Daoy (cell line): Measurements from ENCODE around the gene DYNLT2B. TPM values are rescaled to one million over a fixed set of nuclear protein-coding genes. Genes with fewer than 3 reads are reported as not detected.
"Not testable (repeated sequence)": the region's sequence is repeated elsewhere in the genome, so short reads cannot be mapped to it uniquely, and the experiment has no call there.

ENCODE experiments used
- DNase-seq: peaks from one replicate; pipeline ENCODE4 v3.0.0-alpha.2; 2015; ENCODE audit warnings: low read depth
- total RNA-seq: library from RNA; depleted of rRNA; stranded (reverse); fragments of >200 nt; shearing (Covaris generic); gene quantifications from 2 replicates; pipeline ENCODE4 v1.2.3, GENCODE V29; 2014

Gene DYNLT2B
- total RNA-seq, 1 experiment from 2014 or later: 14.2 TPM

GRCh38 chr3:196326936-196327335, 8.9 kb upstream of the DYNLT2B start:
- no peak for DNase-seq

GRCh38 chr3:196323691-196324090, 5.7 kb upstream of the DYNLT2B start:
- DNase-seq: no peak

DNA sequence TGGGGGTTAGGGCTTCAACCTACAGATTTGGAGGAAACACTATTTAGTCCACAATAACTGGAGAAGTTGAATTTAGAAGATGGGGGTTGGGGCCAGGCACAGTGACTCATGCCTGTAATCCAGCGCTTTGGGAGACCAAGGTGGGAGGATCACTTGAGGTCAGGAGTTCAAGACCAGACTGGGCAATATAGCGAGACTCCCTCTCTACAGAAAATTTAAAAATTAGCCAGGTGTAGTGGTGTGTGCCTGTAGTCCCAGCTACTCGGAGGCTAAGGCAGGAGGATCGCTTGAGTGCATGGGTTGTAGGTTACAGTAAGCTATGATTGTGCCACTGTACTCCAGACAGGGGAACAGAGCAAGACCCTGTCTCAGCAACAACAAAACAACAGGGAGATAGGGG, 5.0 kb upstream of the DYNLT2B start:
- no peak for DNase-seq

DNA sequence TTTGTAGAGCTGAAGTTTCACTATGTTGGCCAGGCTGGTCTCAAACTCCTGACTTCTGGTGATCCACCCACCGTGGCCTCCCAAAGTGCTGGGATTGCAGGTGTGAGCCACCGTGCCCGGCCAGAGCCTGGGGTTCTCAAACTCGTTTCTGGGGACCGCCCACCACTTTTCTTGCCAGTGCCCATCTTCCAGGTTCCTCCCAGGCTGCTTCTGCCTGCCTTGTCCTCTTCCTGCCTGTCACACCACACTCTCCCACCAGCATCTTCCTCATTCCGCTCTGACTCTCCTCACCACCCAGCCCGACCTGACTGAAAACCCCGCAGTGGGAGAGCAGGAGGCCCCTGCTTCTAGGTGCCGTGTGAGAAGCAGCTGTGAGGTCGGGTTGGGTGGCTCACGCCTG, 3.1 kb upstream of the DYNLT2B start:
- no peak for DNase-seq

DNA sequence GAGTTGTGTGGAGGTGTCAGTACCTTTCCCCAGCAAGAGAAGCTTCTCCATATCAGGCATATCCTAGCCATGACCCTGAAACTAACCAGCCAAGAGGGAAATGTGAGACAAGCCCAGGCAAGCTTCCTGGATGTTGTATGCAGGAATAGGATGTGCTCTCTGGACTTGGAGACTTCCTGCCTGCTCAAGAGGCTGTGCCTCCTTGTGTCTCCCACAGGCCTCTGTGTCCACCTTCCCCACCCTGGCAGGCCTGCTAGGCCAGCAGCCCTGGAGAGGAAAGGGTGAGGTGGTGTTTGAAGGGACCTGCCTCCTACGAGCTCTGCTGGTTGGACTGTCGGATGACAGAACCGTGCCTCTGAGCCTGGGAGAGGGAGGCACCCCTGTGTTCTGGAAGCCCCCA, 2.1 kb upstream of the DYNLT2B start:
- DNase-seq: no peak

DNA sequence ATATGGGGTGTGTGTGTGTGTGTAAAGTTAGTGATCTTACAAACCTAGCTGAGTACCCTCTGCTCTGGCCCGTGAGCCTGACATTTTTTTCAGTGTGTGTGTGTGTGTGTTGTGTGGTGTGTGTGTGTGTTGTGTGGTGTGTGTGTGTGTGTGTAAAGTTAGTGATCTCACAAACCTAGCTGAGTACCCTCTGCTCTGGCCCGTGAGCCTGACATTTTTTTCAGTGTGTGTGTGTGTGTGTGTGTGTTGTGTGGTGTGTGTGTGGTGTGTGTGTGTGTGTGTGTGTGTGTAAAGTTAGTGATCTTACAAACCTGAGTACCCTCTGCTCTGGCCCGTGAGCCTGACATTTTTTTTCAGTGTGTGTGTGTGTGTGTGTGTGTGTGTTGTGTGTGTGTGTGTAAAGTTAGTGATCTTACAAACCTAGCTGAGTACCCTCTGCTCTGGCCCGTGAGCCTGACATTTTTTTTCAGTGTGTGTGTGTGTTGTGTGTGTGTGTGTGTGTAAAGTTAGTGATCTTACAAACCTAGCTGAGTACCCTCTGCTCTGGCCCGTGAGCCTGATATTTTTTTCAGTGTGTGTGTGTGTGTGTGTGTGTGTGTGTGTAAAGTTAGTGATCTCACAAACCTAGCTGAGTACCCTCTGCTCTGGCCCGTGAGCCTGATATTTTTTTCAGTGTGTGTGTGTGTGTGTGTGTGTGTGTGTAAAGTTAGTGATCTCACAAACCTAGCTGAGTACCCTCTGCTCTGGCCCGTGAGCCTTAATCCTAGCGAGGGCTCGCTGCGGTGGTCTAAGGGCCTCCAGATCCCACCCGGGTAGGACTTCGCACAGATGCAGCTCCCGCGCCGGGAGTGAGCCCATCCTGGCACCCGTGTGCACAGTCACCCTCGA, 997 bp downstream of the DYNLT2B start:
- DNase-seq: not testable (repeated sequence)

DNA sequence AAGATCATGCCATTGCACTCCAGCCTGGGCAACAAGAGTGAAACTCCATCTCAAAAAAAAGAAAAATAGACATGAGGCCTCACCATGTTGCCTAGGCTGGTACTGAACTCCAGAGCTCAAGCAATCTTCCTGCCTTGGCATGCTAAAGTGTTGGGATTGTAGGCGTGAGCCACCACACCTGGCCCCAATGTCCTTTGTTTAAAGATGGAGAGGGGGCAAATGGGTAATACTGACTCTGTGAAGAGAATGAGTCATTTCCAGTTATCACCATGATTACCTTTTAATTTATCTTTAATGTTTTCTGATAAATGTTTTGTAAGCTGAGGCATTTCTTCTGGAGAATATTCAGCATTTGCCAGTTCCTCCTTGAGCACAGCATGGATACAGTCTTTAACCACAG, 2.2 kb downstream of the DYNLT2B start:
- DNase-seq: no peak

GRCh38 chr3:196314597-196314996, 3.4 kb downstream of the DYNLT2B start:
- DNase-seq: no peak

DNA sequence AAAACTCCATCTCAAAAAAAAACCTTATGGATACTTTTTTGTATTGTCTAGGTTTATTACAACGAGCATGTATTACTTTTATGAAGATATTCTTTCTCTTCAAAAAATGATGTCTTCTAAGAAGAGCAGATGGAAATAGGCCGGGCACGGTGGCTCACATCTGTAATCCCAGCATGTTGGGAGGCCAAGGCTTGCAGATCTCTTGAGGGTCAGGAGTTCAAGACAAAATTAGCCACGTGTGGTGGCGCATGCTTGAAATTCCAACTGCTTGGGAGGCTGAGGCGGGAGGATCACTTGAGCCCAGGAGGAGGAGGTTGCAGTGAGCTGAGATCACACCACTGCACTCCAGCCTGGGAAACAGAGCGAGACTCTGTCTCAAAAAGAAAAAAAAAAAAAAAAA, 4.0 kb downstream of the DYNLT2B start:
- not testable (repeated sequence) for DNase-seq

DNA sequence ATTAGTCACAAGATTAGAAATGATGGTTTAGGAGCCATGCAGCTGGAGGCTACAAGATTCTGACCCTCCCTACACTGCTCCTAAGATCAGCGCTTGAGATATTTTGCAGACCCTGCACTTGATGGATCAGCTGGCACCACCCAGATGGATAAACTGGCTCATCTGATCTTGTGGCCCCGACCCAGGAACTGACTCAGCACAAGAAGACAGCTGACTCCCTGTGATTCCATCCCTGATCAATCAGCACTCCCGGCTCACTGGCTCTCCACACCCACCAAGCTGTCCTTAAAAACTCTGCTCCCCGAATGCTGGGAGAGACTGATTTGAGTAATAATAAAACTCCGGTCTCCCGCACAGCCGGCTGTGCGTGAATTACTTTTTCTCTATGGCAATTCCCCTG, 15.1 kb downstream of the DYNLT2B start:
- DNase-seq: not testable (repeated sequence)

GRCh38 chr3:196302551-196302950, 15.5 kb downstream of the DYNLT2B start:
- DNase-seq: not testable (repeated sequence)

DNA sequence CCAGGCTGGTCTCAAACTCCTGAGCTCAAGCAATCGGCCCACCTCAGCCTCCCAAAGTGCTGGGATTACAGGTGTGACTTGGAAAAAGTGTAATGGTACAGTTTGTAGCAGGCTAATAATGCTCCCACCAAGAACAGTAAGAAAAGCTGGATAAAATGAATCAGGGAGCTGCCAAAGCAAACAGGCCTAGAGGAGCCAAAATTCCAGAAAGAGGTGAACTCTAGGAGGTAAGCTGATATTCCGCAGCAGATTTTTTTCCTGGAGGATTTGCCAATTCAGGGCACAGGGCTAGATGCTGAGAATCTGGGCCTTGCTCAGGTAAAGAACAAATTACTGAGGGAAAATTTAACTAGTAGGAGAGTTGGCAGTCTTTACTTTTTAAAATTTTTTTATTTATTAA, 19.5 kb downstream of the DYNLT2B start:
- DNase-seq: no peak

GRCh38 chr3:196292286-196292923, 25.6 kb downstream of the DYNLT2B start:
- DNase-seq: no peak

DNA sequence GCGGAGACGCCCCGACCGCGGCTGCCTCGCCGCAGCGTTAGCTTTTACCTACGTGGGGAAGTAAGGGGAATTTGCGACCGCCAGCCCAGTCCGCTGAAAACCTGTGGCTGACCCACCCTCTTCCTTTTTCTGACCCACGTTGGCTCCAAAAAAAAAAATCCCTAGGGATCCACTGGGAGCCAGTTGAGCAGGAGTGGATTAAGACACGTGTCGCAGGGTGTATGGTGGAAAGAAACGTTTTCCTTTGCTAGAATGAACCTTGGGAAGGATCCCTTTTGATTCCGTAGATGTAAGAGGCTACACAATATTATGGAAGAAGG, 29.9 kb downstream of the DYNLT2B start:
- no peak for DNase-seq

- DNase-seq: peak; percentile 96
These were observed 30.4 kb downstream of the DYNLT2B start, which contains the start of gene PCYT1A for GRCh38 chr3:196287440-196288140. TSS of gene PCYT1A (minus strand) at chr3:196287726. CDS start at chr3:196270531, 17,195 bp downstream.

GRCh38 chr3:196287090-196287439, 31.0 kb downstream of the DYNLT2B start:
- no peak for DNase-seq

GRCh38 chr3:196284396-196284795, 33.6 kb downstream of the DYNLT2B start:
- DNase-seq: no peak

DNA sequence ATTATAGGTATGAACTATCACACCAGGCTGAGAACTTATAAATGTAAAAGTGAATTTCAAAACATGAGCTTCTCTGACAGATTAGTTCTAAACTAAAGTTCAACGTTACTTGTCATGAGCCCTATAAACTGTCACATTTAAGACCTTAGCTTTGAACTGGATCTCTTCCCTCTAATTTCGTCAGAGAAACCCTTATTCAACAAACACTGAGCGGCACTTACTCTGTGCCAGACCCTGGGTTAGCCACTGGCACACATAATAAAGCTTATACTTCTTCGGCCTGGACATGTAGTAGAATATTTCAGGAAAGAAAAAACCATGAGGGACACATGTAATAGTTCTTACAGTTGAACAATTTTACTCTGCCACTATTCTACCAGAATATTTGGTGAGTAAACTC, 36.1 kb downstream of the DYNLT2B start:
- no peak for DNase-seq

GRCh38 chr3:196280689-196281440, 37.2 kb downstream of the DYNLT2B start:
- no peak for DNase-seq

DNA sequence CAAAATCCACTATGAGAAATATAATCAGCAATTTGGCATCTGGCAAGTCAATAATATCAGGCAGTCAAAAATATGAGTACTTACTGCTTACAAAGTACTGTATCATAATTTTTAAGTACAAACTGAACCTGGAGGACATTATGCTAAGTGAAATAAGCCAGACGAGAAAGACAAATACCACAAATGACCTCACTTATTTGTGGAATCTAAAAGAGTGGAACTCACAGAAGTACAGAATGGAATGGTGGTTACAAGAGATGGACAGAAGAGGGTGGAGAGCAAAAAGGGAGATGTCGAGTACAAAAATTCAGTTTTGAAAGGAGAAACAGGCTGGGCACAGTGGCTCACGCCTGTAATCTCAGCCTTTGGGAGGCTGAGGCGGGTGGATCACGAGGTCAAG, 42.9 kb downstream of the DYNLT2B start:
- DNase-seq: no peak

DNA sequence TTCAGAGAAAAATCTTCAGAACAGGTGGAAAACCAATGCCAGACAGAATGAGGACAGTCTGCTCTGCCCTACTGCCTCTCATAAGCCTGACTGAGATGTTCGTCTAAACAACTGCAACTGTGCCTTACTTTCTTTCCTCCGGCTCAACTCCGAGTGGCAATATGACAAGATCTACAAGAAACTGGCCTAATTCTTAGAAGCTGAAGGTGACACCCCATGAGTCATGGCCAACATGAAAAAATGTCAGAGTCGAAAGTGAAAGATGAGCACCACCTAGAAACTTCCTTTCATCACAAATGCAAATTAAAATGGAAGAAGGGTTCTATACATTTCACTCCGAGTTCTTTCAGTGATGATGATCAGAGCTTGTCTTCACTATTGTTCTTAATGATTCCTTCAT, 43.5 kb downstream of the DYNLT2B start:
- DNase-seq: no peak

- DNase-seq: no peak
These were observed 44.4 kb downstream of the DYNLT2B start for GRCh38 chr3:196273655-196274054.
